ENCODE data around the gene BANP.
"Not testable (repeated sequence)": the region's sequence is repeated elsewhere in the genome, so short reads cannot be mapped to it uniquely, and the experiment has no call there.

BANP gene

DNA sequence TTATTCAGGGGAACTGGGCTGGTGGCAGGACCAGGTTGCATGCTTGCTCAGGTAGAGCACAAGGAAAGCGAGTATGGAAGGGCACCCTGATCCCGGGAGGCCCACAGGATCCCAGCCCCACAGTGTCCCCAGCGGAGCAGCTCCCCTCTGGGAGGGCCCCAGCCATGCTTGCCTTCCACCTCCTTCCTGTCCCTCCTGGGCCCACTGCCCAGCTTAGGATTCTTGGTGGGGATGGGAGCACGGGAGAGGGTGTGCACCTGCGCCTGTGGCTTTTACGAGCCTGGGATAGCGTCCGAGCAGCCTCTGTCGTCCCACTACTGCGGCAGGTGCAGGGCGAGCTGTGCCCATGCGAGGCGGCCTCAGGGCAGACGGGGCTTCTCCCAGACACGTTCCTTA lies 114.5 kb downstream of the BANP start:
- DNase-seq (ENCODE audit: low read depth): no peak

GRCh38 chr16:88066234-88066633 lies 115.0 kb downstream of the BANP start:
- DNase-seq (ENCODE audit: low read depth): no peak

DNA sequence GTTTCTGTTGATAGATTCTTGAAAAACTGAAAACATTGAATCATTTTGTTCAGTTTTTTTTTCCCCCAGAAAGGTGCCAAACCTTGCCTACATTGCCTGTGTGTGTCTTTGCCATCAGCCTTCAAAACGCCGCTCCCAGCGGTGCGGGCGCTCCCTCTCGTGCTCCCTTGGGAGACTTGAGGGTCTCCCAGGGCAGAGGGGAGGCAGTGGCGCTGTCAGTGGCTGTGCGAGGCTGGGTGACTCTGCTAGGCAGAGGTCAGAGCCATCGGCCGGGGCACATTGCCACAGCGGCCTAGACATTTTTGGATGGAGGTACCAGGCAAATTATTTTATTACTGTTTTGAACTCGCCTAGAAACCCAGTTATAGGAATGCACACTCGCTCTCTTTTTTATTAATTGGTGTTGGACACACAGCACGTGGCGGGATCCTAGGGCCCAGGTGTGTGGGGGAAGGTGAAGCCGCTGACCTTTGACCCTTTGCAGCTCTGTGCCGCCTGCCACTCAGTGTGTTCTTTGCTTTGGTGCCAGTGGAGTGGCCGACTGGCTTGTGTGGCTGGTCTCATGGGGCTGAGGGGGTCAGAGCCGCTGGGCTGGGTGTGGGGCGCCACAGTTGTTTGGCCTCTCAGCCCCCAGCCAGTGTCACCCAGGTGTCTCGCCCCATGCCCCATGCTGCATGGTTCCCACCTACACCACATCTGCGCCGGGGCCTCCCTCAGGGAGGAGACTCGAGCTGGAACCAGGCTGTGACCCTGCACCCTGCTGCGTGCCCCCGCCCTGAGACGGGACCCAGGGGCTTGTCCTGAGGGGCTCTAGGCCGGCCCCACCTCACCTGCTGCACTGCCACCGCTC lies 115.7 kb downstream of the BANP start:
- no peak for DNase-seq (ENCODE audit: low read depth)

DNA sequence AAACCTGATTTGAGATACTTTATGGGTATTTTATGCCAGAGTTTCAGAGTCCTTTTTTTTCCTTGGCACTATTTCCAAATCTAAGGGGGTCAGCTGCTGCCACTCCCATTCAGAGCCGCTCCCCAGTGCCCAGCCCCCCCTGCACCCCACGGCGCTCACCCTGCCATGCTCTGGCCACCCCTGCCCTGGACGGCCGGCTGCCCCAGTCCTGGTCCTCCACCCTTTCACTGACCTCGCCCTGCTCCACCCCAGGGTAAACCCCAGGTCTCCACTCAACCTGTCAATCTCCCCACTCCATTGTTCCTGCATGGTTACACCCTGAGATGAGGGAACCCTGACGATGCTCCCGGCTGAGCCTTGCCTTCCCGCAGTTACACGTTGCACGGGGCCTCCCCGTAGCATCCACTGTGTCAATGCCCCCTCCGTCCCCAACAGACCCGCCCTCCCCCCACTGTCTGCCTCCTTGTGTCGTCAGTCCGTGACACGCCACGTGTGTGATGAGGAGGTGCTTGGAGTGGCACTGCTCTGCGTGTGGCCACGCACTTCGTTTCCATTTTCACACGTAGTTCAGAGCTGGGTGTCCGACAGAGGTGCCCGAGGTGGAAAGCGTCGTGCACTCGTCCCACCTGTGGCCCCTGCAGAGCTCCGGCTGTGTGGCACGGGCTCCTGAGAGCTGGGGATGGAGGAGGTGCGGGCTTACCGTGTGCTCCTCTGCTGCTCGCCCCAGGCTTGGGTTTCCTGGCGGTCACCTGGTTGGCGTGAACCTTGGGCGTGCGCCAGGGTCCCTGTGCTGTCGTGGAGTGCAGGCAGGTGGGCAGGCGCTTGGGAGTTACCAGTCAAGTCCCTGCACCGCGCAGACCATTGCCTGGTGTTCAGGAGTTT lies 116.5 kb downstream of the BANP start:
- DNase-seq (ENCODE audit: low read depth): no peak

GRCh38 chr16:88068476-88069396 lies 117.5 kb downstream of the BANP start:
- DNase-seq (ENCODE audit: low read depth): no peak

DNA sequence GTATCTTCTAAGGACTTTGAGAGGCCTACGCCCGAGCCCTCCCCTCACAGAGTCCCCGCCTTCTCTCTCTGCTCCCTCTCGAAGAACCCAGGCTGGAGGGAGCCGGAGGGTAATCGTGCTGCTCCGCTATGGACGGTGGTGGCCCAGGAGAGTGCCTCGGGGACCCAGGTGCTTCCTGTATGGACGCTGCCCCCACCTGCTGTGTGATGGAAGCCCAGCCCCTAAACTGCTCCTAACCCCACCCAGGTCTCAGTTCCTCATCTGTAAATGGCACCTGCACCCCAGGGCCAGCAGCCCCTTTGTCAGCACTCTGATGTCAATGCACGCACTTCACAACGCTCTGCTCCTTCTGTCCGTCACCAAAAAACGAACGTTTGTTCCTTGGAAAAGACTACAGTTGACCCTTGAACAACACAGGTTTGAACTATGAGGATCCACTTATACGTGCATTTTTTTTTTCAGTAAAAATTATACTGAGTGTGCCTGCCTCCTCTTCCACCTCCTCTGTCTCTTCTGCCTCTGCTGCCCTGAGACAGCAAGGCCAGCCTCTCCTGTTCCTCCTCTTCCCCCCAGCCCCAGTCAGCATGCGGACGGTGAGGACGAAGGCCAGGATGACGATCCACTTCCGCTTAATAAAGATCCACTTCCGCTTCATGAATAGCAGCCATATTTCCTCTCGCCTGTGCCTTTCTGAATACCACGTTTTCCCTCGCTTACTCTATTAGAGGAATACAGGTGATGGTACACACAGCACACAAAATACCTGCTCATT lies 118.3 kb downstream of the BANP start:
- DNase-seq (ENCODE audit: low read depth): no peak

- no peak for DNase-seq (ENCODE audit: low read depth)
Measured at GRCh38 chr16:88070341-88070740, 119.1 kb downstream of the BANP start.

GRCh38 chr16:88070989-88071625 lies 119.9 kb downstream of the BANP start:
- DNase-seq (ENCODE audit: low read depth): no peak

DNA sequence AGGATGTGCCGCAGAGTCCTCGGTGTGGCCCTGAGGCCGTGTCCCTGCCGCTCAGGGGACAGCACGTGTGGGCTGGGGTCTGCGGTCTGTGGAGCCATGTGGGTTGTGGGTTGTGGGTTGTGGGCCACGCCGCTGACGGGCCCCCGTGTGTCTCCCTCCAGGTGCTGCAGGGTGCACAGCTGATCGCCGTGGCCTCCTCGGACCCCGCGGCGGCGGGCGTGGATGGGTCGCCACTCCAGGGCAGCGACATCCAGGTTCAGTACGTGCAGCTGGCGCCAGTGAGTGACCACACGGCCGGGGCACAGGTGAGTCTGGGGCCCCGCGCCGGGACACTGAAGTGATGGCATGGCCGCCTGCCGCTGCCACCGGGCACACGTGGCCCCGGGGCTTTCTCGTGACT lies 120.7 kb downstream of the BANP start:
- DNase-seq (ENCODE audit: low read depth): no peak

DNA sequence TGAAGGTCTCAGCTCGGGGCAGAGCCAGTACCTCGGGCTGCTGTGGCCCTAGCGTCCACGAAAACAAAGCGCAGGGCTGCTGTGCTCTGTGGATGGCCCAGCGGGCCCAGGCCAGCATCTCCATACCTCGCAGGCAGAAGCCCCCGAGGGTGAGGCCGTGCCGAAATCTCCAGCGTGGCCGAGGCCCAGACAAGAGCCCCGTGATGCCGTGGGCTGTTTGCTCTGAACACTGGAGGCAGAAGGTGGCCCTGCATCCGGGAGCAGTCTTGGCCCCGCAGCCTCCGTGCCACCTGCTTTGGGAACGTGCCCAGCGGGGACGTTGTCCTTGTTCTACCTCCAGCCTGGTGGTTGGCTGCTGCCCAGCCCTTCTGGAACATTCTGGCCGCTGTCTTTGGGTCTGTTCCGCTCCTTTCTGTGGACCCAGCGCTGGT lies 121.4 kb downstream of the BANP start:
- DNase-seq (ENCODE audit: low read depth): no peak

- no peak for DNase-seq (ENCODE audit: low read depth)
Measured at GRCh38 chr16:88073201-88073721, 122.0 kb downstream of the BANP start.

DNA sequence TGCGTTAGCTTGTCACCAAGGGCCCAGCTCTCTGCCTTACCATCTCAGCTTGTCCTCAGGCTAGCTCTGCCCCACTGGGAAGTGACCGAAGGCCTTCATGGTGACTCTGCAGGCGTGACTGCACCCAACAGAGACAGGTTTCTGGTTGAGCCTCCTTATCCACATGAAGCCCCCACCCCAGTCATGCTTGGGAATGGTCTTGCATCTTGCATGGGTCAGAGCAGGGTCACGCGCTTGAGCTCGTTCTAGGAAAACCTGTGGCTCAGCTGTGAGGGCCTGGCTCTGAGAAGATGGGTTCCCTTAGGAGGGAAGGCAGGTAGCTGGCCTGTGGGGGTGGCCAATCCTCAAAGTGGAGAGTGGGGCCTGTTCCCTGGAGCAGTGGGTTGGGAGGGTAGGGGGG lies 122.8 kb downstream of the BANP start:
- DNase-seq (ENCODE audit: low read depth): no peak

GRCh38 chr16:88076211-88076931 lies 125.1 kb downstream of the BANP start:
- DNase-seq (ENCODE audit: low read depth): no peak

DNA sequence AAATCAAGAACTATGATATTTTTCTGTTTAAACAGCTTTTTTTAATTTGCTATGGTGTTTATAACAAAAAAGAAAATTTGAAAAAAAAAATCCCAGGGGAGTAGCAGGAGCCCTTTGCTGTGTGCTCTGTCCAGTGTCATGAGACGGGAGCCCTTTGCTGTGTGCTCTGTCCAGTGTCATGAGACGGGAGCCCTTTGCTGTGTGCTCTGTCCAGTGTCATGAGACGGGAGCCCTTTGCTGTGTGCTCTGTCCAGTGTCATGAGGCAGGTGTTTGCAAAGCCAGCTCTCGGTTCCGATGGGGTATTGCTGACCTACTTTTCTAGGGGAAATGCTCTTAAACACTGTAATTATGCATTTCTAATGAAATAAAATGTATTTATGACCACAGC lies 125.7 kb downstream of the BANP start:
- DNase-seq (ENCODE audit: low read depth): not testable (repeated sequence)

GRCh38 chr16:88077328-88078108 lies 126.3 kb downstream of the BANP start:
- no peak for DNase-seq (ENCODE audit: low read depth)

DNA sequence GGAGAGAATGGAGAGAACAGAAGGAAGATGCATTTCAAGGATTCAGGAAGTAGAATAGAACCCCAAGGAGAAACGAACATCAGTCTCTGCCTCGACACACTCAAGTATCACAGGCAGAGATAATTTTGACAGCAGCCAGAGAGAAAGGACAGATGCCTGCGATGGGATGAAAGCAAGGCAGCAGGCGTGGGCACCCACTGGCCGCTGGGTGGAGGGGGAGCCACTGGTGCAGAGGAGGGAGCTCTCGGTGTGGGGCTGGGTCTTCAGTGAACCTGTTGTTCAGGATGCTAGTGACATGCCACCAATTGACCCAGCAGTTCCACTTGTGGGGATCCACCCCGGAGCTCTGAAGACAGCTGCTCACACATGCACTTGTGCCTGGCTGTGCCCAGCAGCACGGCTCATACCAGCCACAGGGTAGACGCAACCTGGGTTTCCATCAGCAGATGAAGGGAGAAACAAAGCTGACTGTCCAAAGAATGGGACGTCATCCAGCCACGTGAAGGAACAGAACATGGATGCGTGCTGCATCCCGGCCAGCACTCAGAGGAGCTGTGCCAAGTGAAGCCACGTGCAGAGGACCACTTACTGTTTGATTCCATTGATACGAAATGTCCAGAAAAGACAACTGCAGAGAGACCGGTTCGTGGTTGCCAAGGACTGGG lies 127.0 kb downstream of the BANP start:
- no peak for DNase-seq (ENCODE audit: low read depth)

GRCh38 chr16:88083582-88083981 lies 132.3 kb downstream of the BANP start:
- no peak for DNase-seq (ENCODE audit: low read depth)

GRCh38 chr16:88084881-88085280 lies 133.6 kb downstream of the BANP start:
- no peak for DNase-seq (ENCODE audit: low read depth)

Measured in fibroblast of gingiva (primary cell).